IMR-90 (cell line): Measurements from ENCODE around the gene PNKD.
A peak's percentile ranks its signal among the peaks of the same experiment; 100 is the strongest.

ENCODE experiments used
- BHLHE40 ChIP-seq: fragments of 150-350 bp; IDR thresholded peaks from 2 replicates; pipeline ENCODE4 v1.6.1; 2016; ENCODE audit warnings: mild to moderate bottlenecking, low read depth, low read length
- CEBPB ChIP-seq: IDR thresholded peaks from 2 replicates; pipeline ENCODE4 v1.6.1; 2012; ENCODE audit warnings: low read depth, low read length, improper control_type of control experiment
- CHD1 ChIP-seq: IDR thresholded peaks from 2 replicates; pipeline ENCODE4 v1.6.1; 2012; ENCODE audit warnings: low read depth, low read length, improper control_type of control experiment
- ELK1 ChIP-seq: fragments of 150-350 bp; IDR thresholded peaks from 2 replicates; pipeline ENCODE4 v1.6.1; 2016; ENCODE audit warnings: low read depth, mild to moderate bottlenecking, low read length, moderate library complexity, borderline replicate concordance
- FOS ChIP-seq: fragments of 150-350 bp; IDR thresholded peaks from 2 replicates; pipeline ENCODE4 v1.6.1; 2016; ENCODE audit warnings: low read depth, low read length
- MAZ ChIP-seq: IDR thresholded peaks from 2 replicates; pipeline ENCODE4 v1.6.1; 2012; ENCODE audit warnings: low read depth, mild to moderate bottlenecking, low read length, improper control_type of control experiment, moderate library complexity, borderline replicate concordance
- POLR2A ChIP-seq: IDR thresholded peaks from 2 replicates; pipeline ENCODE4 v1.6.1; 2012; ENCODE audit warnings: mild to moderate bottlenecking, low read depth, low read length
- RAD21 ChIP-seq: IDR thresholded peaks from 2 replicates; pipeline ENCODE4 v1.6.1; 2012; ENCODE audit warnings: low read length, improper control_type of control experiment
- RCOR1 ChIP-seq: IDR thresholded peaks from 2 replicates; pipeline ENCODE4 v1.6.1; 2012; ENCODE audit warnings: mild to moderate bottlenecking, low read length, improper control_type of control experiment; ENCODE audit not compliant: insufficient replicate concordance
- RFX5 ChIP-seq: IDR thresholded peaks from 2 replicates; pipeline ENCODE4 v1.8.0; 2012; ENCODE audit warnings: low read depth, mild to moderate bottlenecking, low read length, moderate library complexity
- SMC3 ChIP-seq: fragments of 150-350 bp; IDR thresholded peaks from 2 replicates; pipeline ENCODE4 v1.6.1; 2016; ENCODE audit warnings: low read depth, mild to moderate bottlenecking, antibody characterized with exemption, low read length, moderate library complexity
- TF ChIP-seq, protein P1 (sequence below): conservative IDR thresholded peaks from 2 replicates; pipeline ENCODE4 v1.5.1; 2012; ENCODE audit warnings: mild to moderate bottlenecking, low read depth, low read length, improper control_type of control experiment
- TF ChIP-seq, protein P2 (sequence below): fragments of 150-350 bp; IDR thresholded peaks from 2 replicates; pipeline ENCODE4 v1.6.1; 2017; ENCODE audit warnings: mild to moderate bottlenecking, antibody characterized with exemption, low read length, low read depth

- TF ChIP-seq CHD1 (no peak), POLR2A (no peak), RAD21 (no peak), SMC3 (no peak), MAZ (no peak), FOS (0 out of 2 replicates have a peak, but pooled peaks have one; percentile 39), RFX5 (no peak), BHLHE40 (no peak), CEBPB (peak; percentile 44; the same call in 1 of the 2 replicates), ELK1 (no peak), RCOR1 (no peak)
- TF ChIP-seq, protein P1, sequence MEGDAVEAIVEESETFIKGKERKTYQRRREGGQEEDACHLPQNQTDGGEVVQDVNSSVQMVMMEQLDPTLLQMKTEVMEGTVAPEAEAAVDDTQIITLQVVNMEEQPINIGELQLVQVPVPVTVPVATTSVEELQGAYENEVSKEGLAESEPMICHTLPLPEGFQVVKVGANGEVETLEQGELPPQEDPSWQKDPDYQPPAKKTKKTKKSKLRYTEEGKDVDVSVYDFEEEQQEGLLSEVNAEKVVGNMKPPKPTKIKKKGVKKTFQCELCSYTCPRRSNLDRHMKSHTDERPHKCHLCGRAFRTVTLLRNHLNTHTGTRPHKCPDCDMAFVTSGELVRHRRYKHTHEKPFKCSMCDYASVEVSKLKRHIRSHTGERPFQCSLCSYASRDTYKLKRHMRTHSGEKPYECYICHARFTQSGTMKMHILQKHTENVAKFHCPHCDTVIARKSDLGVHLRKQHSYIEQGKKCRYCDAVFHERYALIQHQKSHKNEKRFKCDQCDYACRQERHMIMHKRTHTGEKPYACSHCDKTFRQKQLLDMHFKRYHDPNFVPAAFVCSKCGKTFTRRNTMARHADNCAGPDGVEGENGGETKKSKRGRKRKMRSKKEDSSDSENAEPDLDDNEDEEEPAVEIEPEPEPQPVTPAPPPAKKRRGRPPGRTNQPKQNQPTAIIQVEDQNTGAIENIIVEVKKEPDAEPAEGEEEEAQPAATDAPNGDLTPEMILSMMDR = no peak
- TF ChIP-seq, protein P2, sequence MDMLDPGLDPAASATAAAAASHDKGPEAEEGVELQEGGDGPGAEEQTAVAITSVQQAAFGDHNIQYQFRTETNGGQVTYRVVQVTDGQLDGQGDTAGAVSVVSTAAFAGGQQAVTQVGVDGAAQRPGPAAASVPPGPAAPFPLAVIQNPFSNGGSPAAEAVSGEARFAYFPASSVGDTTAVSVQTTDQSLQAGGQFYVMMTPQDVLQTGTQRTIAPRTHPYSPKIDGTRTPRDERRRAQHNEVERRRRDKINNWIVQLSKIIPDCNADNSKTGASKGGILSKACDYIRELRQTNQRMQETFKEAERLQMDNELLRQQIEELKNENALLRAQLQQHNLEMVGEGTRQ = no peak
Measured at GRCh38 chr2:218255446-218255845, 14.9 kb upstream of the PNKD start.
